MM.1S (cell line): Measurements from ENCODE around the gene GPR42.

Source experiments
- DNase-seq: peaks from one replicate; pipeline ENCODE4 v3.0.0-alpha.2; 2015
- H2AFZ ChIP-seq: fragments of 300-600 bp; sonication (generic); 2 replicates; pipeline ENCODE4 v1.6.0; 2016; ENCODE audit warnings: antibody characterized with exemption, low read length
- H3F3A ChIP-seq: fragments of 300-600 bp; sonication (generic); 2 replicates; pipeline ENCODE4 v1.6.1; 2016; ENCODE audit warnings: mild to moderate bottlenecking, antibody characterized with exemption, low read length, moderate library complexity, mixed read lengths; ENCODE audit not compliant: insufficient read depth
- H3K27ac ChIP-seq: fragments of 300-600 bp; sonication (generic); 2 replicates; pipeline ENCODE4 v1.5.1; 2016; ENCODE audit warnings: mild to moderate bottlenecking, low read length
- H3K27me3 ChIP-seq: fragments of 300-600 bp; sonication (generic); replicated peaks from 2 replicates; pipeline ENCODE4 v1.6.0; 2016; ENCODE audit warnings: low read length; ENCODE audit not compliant: insufficient read depth
- H3K36me3 ChIP-seq: fragments of 300-600 bp; sonication (generic); replicated peaks from 2 replicates; pipeline ENCODE4 v1.6.1; 2016; ENCODE audit warnings: mild to moderate bottlenecking, low read length, mixed read lengths; ENCODE audit not compliant: insufficient read depth
- H3K4me1 ChIP-seq: fragments of 300-600 bp; sonication (generic); 2 replicates; pipeline ENCODE4 v1.6.1; 2016; ENCODE audit warnings: low read length, mixed read lengths
- H3K4me2 ChIP-seq: fragments of 300-600 bp; sonication (generic); 2 replicates; pipeline ENCODE4 v1.6.0; 2016; ENCODE audit warnings: low read depth, low read length
- H3K4me3 ChIP-seq: fragments of 300-600 bp; sonication (generic); 2 replicates; pipeline ENCODE4 v1.5.1; 2016; ENCODE audit warnings: low read length, mixed read lengths
- H3K79me2 ChIP-seq: fragments of 300-600 bp; sonication (generic); 2 replicates; pipeline ENCODE4 v1.6.1; 2016; ENCODE audit warnings: mixed run types, low read length, mixed read lengths
- H3K9ac ChIP-seq: fragments of 300-600 bp; sonication (generic); 2 replicates; pipeline ENCODE4 v1.6.1; 2016; ENCODE audit warnings: low read length, mixed read lengths
- H3K9me2 ChIP-seq: fragments of 300-600 bp; sonication (generic); replicated peaks from 2 replicates; pipeline ENCODE4 v1.6.1; 2016; ENCODE audit warnings: mild to moderate bottlenecking, low read length, mixed read lengths; ENCODE audit not compliant: insufficient read depth
- H3K9me3 ChIP-seq: fragments of 300-600 bp; sonication (generic); replicated peaks from 2 replicates; pipeline ENCODE4 v1.6.1; 2016; ENCODE audit warnings: mild to moderate bottlenecking, low read length, mixed read lengths; ENCODE audit not compliant: insufficient read depth
- H4K20me1 ChIP-seq: fragments of 300-600 bp; sonication (generic); 2 replicates; pipeline ENCODE4 v1.6.1; 2016; ENCODE audit warnings: mild to moderate bottlenecking, low read length, moderate library complexity, mixed read lengths; ENCODE audit not compliant: insufficient read depth
- EZH2 ChIP-seq: fragments of 300-600 bp; sonication (generic); optimal IDR thresholded peaks from 2 replicates; pipeline ENCODE3; 2017; ENCODE audit warnings: low read depth, mild to moderate bottlenecking, antibody characterized with exemption, low read length, mixed read lengths
- EZH2phosphoT487 ChIP-seq: fragments of 300-600 bp; sonication (generic); IDR thresholded peaks from 2 replicates; pipeline ENCODE4 v1.6.1; 2018; ENCODE audit warnings: antibody characterized with exemption, low read length
- TF ChIP-seq, protein P1 (sequence below): fragments of 300-600 bp; sonication (generic); IDR thresholded peaks from 2 replicates; pipeline ENCODE4 v1.5.1; 2016; ENCODE audit warnings: antibody characterized with exemption, low read length, mixed read lengths

GPR42 gene

DNA sequence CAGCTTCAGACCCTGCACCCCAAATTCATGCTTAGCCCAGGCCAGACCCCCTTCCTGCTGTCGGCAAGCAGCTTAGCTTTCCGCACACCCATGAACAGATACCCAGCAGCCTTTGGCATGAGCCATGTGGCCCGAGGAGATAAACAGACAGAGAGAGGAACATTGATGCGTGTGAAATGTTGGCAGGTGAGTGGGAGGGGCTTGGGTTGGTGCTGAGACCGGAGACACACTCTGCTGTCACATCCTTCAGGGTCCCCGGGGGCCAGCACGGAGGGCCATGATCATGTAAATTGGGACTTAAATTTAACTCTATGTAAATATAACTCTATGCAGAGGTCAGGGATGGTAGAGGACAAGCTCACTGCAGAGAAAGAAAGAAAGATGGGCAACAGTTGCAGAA is 40.4 kb upstream of the GPR42 start:
- no peak overlapping the region for H3K4me2 ChIP-seq
- no peak overlapping the region for H3K4me3 ChIP-seq

DNA sequence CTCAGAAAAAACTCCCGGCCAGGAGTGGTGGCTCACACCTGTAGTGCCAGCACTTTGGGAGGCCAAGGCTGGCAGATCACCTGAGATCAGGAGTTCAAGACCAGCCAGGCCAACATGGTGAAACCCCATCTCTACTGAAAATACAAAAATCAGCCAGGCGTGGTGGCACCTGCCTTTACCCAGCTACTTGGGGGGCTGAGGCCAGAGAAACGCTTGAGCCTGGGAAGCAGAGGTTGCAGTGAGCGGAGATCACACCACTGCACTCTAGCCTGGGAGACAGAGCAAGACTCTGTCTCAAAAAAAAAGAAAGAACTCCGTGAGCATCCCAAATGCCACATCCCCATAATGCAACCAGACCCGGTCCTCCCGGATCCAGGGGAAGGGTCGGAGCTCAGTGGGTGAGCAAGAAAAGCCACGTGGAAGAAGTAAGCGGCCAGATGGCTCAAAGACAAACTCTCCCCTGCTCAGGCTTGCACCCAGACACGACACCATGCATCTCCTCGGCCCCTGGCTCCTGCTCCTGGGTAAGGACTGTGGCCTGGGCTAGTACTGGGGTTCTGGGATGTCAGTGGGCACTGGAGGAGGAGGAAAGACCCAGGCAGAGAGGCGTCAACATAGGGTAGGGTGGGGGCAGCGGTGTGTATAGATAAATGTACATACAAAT is 39.2 kb upstream of the GPR42 start:
- Histone ChIP-seq H3F3A (no peaks in the 10 kb centered on the region), H3K27ac (no peak overlapping the region), H3K4me1 (no peaks in the 10 kb centered on the region), H3K4me3 (no peak overlapping the region), H3K27me3 (peaks cover 86% of the 10 kb centered on the region), H4K20me1 (no peaks in the 10 kb centered on the region), H3K9me2 (no peaks in the 10 kb centered on the region), H3K9ac (no peak overlapping the region), H2AFZ (no peak overlapping the region), H3K4me2 (no peak overlapping the region), H3K36me3 (no peaks in the 10 kb centered on the region), H3K79me2 (no peaks in the 10 kb centered on the region), H3K9me3 (no peaks in the 10 kb centered on the region)
- TF ChIP-seq EZH2 (no peak), EZH2phosphoT487 (no peak)
- TF ChIP-seq, protein P1, sequence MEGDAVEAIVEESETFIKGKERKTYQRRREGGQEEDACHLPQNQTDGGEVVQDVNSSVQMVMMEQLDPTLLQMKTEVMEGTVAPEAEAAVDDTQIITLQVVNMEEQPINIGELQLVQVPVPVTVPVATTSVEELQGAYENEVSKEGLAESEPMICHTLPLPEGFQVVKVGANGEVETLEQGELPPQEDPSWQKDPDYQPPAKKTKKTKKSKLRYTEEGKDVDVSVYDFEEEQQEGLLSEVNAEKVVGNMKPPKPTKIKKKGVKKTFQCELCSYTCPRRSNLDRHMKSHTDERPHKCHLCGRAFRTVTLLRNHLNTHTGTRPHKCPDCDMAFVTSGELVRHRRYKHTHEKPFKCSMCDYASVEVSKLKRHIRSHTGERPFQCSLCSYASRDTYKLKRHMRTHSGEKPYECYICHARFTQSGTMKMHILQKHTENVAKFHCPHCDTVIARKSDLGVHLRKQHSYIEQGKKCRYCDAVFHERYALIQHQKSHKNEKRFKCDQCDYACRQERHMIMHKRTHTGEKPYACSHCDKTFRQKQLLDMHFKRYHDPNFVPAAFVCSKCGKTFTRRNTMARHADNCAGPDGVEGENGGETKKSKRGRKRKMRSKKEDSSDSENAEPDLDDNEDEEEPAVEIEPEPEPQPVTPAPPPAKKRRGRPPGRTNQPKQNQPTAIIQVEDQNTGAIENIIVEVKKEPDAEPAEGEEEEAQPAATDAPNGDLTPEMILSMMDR: no peak
- no peak for DNase-seq

More for the DNA sequence above, 40.4 kb upstream of the GPR42 start:
- DNase-seq: no peak
- Histone ChIP-seq H3K79me2 (no peaks in the 10 kb centered on the region), H2AFZ (no peak overlapping the region), H3K9me2 (no peaks in the 10 kb centered on the region), H3K9ac (no peak overlapping the region), H3F3A (no peaks in the 10 kb centered on the region), H3K9me3 (no peaks in the 10 kb centered on the region), H3K36me3 (no peaks in the 10 kb centered on the region), H3K27ac (no peak overlapping the region), H3K4me1 (no peaks in the 10 kb centered on the region), H4K20me1 (no peaks in the 10 kb centered on the region), H3K27me3 (peaks cover 86% of the 10 kb centered on the region)
- no peak for TF ChIP-seq EZH2
- TF ChIP-seq EZH2phosphoT487: no peak
- TF ChIP-seq, protein P1: no peak

DNA sequence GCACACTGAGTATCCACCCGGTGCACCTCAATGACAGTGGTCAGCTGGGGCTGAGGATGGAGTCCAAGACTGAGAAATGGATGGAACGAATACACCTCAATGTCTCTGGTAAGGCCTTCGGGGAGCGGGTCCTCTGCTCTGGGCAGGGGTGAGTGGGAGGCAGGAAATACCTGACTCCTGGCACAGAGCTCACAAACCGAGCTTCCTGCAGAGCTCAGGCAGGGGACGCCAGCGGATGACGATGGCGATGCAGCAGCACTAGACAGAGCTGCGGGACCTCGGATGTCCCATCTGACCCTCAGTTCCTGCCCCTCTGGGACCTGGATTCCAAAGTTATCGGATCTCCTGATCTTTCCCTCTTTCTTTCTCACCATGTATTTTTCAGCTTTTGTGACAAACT is 38.1 kb upstream of the GPR42 start:
- Histone ChIP-seq H4K20me1 (no peaks in the 10 kb centered on the region), H3F3A (no peaks in the 10 kb centered on the region), H3K79me2 (no peaks in the 10 kb centered on the region), H3K27ac (no peak overlapping the region), H3K27me3 (peaks cover 86% of the 10 kb centered on the region), H3K36me3 (no peaks in the 10 kb centered on the region), H3K4me1 (no peaks in the 10 kb centered on the region), H3K9me2 (no peaks in the 10 kb centered on the region), H3K4me3 (no peak overlapping the region), H2AFZ (no peak overlapping the region), H3K4me2 (no peak overlapping the region), H3K9me3 (no peaks in the 10 kb centered on the region), H3K9ac (no peak overlapping the region)
- TF ChIP-seq, protein P1: no peak
- no peak for TF ChIP-seq EZH2
- TF ChIP-seq EZH2phosphoT487: no peak
- DNase-seq: no peak
